Glomerular endothelial cell (primary cell): ENCODE results near the gene ZCCHC24. TPM values are rescaled to one million over a fixed set of nuclear protein-coding genes. Genes with fewer than 3 reads are reported as not detected.
"Not testable (repeated sequence)": the region's sequence is repeated elsewhere in the genome, so short reads cannot be mapped to it uniquely, and the experiment has no call there.

Experiments used
- DNase-seq: peaks from one replicate; pipeline ENCODE4 v3.0.0-alpha.2; 2011; ENCODE audit warnings: low read depth, low spot score; ENCODE audit errors: extremely low read depth
- total RNA-seq: library from RNA; depleted of rRNA; stranded (reverse); fragments of >200 nt; gene quantifications from 2 replicates; pipeline ENCODE4 v1.2.3, GENCODE V29; 2015

Gene ZCCHC24
- total RNA-seq, 1 donor from 2014 or later, result 15.8 TPM

DNA sequence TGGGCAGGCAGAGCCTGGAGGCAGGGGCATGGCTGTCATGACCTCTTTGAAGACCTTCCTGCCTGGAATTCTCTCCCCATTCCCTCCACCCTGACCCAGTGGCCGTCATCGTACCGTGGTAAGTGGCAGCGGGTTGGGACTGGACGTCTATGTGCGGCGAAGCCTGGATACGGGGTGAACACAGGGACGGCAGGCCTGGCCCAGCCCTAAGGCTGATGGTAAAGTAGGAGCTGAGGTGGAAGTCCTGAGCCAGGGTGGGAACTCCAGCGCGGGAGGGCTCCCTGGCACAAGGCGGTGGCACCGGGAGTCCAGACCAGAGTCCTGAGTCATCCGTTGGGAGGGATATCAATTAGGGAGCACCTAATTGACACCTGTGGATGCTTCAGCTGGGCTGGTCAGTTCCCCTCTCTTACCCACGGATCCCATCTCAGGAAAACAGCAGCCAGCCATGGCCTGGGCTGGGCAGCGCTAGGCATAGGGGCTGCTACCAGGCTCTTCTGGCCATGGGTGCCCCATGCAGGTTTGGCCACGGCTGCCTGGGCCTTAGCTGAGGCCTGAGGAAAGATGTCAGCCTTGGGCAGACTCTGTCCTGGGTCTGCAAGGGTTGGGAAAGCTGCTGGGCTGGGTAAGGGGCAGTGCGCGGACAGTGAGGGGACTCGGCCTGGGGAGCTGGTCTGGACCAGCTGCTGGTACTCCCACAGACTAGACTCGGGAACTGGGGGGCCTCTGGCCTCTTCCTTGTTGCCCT, 94.8 kb downstream of the ZCCHC24 start:
- DNase-seq, result no peak

DNA sequence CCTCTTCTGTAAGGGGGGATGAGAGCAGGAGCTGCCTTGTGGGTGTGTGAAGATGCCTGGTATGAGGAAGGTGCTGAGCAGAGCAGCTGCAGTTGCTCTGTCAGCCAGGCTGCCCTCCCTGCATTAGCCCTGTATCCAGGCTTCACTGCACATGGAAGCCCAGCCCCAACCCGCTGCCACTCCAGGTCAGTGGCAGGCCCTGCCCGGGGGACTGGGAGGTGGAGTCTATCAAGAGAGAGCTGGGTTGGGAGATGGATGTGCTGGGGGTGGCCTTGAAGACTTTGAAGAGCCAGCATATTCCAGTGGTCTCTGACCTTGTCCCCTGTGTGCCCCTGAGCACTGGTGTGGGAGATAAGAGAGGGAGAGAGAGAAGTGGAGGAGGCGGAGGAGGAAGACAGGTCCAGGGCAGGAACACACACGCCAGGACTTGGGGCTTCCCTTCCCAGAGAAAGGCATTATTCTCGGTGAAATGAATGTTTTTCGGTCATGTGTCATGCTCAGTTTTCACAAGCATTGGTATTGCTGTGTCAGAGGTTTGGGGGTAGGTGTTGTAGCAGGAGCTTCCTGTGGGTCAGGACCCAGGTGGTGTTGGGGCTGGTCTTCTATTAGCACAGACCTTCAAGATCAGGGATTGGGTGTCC, 95.5 kb downstream of the ZCCHC24 start:
- no peak for DNase-seq

DNA sequence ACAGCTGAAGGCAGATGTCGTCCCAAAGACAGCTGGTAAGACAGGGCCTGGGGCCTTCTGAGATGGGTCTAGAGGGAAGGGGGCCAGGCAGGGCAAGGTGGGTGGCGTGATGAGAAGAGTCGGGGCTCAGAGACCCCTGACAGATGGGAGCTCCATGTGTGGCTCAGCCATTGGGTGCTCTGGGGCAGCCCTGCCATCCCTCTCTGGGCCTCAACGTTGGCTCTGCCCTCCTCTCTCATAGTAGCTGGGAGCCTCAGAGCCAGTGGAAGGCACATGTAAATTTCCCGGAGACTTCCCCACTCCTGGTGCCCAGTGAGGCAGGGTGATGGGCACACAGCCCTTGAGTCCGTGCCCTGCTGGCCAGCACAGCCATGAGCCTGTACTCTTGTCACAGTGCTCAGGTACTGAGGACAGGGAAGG, 96.3 kb downstream of the ZCCHC24 start:
- DNase-seq, result no peak

DNA sequence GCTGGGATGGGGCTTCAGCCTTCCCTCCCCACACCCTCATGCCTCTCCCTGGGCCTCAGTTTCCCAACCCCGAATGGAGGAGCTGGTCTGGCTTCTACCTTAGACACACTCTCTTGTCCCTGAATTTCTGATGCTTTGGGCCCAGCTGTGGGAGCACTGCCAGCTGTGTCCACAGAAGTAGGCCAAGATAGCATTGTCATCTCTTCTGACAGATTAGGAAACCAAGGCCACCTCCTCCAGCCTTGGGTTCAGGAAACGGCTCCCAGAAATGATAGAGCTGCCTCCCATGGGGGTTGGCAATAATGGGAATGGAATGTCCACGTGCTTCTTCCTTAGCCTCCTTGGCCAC, 96.8 kb downstream of the ZCCHC24 start:
- DNase-seq, result no peak

DNA sequence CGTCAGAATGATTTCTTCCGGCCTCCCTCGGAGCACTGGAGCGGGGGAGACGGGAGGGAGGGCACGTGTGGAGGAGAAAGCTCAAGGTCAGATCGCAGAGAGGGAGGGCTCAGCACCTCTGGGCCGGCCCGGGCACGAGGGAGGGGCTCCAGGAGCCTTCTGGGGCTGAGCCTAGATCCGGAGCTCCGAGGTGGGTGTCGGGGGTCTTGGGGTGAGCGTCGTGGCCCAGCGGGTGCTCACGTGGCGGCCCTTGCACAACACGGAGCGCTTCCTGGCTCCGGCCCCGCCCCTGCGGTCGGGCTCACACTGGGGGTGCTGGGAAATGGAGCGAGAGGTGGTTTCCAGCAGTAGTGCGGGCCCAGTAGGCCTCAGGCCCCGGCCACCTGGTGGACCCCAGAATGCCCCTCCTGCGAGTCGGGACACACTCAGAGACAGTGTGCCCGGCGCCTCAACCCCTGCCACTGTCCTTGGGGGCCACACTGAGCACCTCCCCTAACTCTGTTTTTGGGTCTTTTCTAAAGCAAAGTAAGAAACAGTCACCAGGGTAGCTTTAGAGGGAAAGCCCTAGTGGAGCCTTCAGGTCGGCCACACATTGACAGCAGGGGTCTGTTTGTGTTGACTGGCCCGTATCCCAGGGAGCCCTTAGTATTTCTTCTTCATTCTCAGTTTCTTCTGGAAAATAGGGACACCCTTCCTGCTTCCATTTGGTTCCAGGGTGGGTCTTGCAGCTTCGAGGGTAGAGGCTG, 97.4 kb downstream of the ZCCHC24 start:
- no peak for DNase-seq

DNA sequence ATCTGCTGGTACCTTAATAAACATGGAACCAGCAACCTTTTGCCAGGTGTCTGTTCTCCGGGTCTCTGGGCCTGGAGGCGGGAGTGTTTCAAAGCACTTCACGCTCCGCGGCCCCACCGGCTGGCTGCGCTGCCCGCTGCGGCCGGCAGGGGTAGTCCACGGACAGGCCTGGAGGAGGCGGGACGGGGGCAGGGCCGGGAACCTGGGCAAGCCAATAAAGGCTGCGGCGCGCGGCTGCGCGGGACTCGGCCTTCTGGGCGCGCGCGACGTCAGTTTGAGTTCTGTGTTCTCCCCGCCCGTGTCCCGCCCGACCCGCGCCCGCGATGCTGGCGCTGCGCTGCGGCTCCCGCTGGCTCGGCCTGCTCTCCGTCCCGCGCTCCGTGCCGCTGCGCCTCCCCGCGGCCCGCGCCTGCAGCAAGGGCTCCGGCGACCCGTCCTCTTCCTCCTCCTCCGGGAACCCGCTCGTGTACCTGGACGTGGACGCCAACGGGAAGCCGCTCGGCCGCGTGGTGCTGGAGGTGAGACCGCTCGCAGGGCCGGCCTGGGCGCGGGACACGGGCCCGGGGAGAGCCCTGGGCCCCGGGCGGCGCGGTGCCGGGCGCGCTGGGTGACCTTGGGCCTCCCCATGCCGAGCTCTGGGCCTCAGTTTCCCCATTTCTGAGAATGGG, 98.1 kb downstream of the ZCCHC24 start, which contains the start of gene PPIF:
Gene PPIF, plus strand, starts transcription at position 244 of the 668 bp plus-strand sequence. Its CDS starts 80 bp downstream, at position 324.
- DNase-seq, result peak; percentile 31

DNA sequence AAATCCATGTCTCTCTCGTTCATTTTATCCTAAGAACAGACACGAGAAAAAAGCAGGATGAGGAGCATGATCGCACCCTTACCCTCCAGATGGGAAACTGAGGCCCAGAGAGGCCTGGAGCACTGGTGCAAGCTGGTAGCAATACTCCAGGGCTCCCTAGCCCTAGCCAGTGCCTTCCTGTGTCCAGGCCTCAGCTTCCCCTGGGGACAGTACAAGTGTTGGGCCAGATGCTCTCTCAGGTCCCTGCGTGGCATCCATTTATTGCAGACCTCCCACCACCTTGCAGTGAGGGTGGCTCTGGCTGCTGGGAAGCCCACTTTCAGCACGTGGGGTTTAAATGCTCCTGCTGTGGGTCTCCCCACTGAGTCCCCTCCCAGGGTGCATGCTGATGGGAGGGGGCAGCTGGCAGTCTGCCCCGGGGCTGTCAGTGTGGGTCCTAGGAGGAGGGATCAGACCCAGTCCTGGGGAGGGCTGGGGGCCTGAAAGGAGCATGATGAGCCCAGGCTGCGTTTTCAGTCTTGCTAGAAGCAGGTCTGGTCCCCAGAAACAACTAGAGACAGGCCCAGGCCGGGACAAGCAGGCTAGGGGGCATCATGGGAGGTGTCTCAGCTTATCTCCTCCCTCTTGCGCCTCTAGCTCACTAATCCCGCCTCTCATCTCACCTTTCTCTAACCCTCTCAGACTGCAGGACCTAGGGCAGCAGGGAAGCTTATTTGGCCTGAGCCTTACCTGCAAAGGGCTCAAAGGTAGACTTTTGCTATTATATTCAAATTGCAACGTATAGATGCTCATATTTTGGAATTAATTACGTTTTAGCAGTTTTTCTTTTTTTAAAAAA, 98.8 kb downstream of the ZCCHC24 start:
- no peak for DNase-seq

DNA sequence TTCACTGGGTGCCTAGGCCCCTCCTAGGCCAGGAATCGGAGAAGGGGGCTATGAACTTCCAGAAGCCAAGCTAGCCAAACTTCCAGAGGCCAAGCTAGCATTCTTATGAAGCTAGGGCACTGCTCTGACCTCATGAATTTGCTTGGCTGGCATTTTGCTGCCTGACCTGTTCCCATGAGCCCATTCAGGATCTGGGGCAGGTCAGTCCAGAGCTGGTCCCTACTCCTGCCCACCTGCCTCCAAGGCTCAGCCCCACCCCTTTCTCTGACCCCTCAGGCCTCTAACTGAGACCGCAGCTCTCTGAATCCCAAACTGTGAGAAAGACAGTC, 99.4 kb downstream of the ZCCHC24 start:
- no peak for DNase-seq

DNA sequence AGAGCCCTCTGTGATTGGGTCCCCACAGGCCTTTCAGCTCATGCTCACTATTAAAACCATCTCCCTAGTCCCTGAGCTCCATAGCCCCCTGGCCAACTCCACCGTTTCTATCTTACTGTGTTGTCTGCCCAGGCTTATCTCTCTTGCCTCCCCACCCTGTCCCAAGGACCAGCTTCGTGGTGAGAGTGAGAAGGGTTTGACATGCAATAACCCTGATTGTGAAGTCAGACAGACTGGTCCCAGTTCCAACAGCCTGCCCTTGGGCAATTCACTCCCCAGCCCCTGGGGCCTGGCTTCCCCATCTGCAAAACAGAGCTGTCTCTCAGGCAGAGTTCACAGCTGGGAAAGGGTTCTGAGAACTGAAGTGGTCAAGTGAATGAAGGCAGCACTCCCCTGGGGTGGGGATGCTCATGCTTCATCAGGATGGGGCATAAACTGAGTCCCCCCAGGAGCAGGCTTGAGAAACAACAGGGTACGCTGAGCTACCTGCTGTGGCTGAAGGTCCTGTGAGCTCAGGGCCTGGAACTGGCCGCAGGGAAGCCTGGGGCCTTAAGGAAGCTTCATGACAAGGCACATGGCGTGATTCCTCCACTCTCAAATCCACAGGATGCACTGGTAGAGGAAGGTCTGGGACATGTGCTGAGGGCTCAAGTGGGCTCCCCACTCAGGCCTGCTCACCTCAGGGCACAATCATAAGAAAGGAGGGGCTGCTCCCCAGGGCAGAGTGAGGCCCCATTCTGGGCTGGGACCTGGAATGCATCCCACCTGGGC, 100.0 kb downstream of the ZCCHC24 start:
- no peak for DNase-seq

DNA sequence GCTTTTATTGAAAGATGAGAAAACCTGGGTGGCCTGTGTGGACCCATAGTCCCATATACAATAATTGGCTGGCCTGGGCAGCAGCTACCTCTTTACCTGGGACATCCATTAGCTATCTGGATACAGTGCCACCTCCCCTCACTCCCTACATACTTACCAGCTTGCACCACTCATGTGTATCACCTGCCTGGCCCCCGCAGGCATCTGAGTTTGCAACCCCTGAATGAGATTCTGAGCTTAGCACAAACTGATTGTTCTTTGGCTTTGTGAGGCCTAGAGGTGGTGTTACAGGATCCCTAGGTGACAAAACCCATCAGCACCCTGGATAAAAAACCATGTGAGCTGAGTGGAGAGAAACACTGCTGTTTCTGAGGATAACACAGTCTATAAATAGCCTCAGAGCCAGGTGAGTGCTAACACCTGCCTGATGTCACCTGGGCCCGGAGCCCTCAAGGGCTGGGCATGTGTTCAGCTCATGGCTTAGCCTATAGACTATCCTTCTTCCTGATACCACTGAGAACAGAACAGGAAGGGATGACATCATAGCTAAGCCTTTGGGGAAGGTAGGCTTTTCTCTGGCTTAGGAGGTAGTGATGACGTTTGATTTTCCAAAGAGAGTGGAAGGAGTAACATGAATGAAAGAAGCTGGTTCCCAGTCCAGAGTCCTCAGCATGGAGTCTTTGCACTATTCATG, 100.8 kb downstream of the ZCCHC24 start:
- DNase-seq, result no peak

DNA sequence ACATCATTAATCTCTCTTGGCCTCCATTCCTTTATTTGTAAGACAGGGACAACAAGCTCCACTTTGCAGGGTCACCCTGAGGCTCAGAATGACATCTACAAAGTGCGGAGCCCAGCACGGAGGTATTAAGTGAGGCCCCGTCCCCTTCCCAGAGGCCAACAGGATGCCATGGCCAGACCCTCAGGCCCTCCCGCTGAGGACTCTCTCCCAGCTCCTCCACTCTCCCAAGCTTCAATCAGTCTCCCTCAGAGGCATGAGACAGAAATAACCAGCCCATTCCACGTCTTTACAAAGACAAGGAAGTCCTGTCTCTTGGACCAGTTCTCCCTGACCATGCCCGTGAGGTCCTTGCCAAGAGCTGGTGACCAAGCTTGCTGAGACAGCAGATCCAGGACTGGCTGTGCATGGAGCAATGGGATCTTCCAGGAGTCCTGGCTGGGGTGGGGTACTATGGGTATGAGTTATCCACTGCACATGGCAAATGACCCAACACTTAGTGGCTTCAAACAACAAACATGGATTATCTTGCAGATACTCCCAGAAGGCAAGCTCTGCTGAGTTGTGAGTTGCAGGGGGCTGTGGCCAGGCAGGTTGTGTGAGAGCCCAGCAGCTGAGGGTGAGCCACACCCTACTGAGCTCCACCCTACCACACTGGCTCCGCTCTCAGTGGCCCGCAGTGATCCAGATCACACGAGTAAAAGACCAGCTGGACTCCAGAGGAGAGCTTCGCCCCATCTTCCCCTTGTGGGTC, 102.4 kb downstream of the ZCCHC24 start:
- no peak for DNase-seq

DNA sequence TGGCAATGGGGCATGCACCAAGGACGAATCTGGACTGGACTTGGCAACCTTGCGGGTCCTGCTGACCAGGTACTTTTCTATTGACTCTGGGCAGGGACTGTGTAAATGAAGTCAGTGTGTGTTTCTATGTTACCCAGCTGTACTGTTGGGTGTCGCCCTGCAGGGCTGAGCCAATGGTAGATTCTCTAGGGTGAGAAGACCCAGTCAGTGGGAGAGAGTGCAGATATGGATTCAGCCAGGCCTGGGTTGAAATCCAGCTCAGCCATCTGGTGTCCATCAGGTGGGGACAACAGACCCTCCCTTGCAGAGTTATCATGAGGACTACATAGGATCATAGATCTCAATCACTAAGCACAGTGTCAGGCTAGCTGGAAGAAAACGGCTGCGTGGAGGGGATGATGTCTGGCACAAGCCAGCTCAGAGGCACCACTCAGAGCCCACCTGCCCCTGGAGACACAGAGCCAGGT, 103.1 kb downstream of the ZCCHC24 start:
- DNase-seq, result no peak

DNA sequence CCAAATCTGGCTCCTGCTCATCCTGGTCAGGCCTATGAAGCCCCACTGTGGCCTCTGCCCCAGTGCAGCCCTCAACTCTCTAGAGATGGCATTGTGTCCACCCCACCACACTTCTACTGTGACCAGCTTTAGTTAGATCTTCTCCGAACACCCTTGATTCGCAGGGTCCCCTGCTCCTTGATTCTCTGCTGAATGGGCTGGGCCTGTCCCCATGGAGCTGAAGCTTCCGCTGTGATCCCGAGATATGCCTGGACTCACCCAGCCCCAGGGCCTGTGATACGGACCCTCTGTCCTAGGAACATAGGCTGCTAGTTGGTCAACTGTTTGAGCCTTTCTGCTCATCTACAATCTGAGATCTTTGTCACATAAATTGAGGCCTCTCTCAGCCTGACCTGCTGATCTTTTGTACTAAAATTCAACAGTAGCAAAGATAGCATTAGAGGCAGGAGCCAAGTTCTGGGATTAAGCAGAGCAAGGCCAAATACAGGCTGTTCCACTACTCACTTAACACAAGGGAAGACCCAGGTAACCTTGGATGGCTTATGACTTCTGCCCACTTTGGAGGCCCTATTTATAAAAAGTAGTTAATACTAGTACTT, 104.7 kb downstream of the ZCCHC24 start:
- no peak for DNase-seq

DNA sequence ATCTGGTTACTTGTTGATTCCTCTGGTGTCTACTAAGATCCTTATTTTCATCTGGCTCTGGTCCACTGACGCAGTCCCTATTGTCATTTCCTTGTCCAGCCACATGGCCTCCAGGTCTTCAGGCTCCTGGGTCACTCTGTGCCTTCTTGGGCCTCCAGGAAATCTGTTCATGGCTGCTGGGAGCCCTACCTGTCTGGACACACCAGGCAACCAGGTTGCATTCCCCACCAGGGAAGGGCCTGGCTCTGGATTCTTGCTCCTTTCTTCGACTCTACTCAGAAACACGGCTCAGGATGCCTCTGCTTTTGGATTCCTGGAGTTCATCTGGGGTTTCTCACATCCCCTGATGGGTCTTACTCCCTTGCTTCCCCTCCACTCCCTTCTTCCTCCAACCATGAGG, 106.2 kb downstream of the ZCCHC24 start:
- no peak for DNase-seq

DNA sequence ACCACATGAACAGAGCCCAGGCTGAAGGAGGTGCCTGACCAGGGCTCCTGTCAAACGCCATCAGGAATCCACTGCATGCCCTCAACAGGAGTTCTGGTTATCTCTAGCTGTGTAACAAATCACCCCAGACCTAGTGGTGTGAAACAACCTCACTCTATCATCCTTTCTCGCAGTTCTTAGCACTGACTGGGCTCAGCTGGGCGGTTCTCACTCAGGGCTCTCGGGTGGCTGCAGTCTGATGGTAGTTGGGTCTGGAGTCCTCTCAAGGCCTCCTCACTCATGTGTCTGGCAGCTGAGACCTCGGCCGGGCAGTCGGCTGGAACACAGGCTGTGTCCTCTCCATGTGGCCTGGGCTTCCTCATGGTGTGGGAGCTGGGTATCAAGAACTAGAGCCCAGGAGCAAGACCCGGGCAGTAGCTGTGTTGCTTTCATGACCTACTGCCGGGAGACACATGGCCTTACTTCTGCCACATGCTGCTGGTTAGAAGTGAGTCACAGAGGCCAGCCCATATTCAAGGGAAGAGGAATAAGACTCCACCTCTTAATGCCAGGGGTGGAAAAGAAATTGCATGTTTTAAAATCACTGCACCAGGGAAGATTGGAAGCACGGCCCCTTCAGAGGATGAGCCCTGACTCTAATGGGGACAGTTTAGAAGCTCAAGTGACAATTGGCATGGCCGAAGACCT, 107.5 kb downstream of the ZCCHC24 start:
- not testable (repeated sequence) for DNase-seq

DNA sequence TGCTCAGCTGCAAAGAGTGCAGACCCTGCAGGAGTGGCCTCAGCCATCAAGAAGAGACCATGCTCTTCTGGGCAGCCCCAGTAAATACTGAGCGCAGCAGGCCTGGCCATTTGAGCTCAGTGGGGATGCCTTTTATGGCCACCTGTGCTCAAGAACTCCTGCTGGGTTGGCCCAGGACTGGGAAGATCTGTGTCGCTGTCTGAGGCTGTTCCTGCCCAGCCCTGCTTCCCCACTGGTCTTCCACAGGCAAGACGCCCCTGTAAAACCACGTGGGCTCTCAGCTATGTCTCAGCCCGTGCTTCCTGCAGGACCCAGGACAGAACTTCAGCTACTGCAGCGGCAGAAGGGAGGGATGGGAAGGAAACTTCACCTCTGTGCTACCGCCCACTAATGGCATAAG, 108.7 kb downstream of the ZCCHC24 start:
- DNase-seq, result no peak

DNA sequence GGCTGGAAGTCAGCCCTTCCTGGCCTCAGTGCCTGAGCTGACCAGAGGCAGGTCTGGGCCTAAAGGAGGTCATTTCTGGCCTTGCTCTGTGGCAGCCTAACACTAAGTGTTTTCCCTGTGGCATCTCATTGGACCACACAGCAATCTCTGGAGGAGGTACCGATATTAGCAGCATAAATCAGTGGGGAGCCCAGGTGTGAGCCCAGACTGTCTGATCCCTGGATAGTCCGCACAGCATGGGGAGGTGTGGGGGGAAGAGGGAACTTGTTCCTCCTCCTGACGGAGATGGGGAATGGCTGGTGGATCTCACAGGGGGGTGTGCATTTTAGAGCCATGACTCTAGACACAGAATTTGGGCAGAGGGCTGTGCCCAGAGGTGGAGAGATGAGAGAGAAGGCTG, 109.1 kb downstream of the ZCCHC24 start:
- no peak for DNase-seq
